Measurements from ENCODE around the gene GARIN1A.

DNA sequence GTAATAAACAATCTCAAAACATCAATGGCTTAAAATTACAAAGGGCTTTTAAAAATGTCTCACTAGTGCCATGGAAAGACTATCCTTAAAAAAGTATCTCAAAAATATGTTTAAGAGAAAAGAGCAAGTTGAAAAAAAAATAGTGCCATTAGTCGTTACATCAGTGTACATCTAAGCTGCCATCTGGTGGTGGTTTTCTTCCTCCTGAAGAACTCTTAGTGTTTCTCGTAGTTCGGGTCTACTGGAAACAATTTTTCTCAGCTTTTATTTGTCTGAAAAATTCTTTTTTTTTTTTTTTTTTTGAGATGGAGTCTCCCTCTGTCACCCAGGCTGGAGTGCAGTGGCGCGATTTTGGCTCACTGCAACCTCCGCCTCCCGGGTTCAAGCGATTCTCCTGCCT is 5.9 kb upstream of the GARIN1A start:
- no peak for TF ChIP-seq CTCF (IDR thresholded peaks at IDR 0.05)
- TF ChIP-seq POLR2A (IDR thresholded peaks at IDR 0.05) = no peak

Data from stomach (tissue), 4 donors.